SK-N-SH (cell line): ENCODE measurements around the gene NUP37.

Experiments used
- ELF1 ChIP-seq: IDR thresholded peaks from 2 replicates; pipeline ENCODE4 v1.4.0; 2012
- EZH2phosphoT487 ChIP-seq: fragments of 200-600 bp; sonication (generic); IDR thresholded peaks from 2 replicates; pipeline ENCODE4 v1.6.1; 2017; ENCODE audit warnings: low read depth, mixed run types, mild to moderate bottlenecking, antibody characterized with exemption, moderate library complexity, borderline replicate concordance
- RCOR1 ChIP-seq: fragments of 150-350 bp; IDR thresholded peaks from 2 replicates; pipeline ENCODE4 v1.6.1; 2017; ENCODE audit warnings: antibody characterized with exemption, low read length
- TF ChIP-seq, protein P1 (sequence below): fragments of 200-600 bp; sonication (generic); IDR thresholded peaks from 2 replicates; pipeline ENCODE4 v1.6.1; 2017; ENCODE audit warnings: antibody characterized with exemption, mild to moderate bottlenecking, moderate library complexity

DNA sequence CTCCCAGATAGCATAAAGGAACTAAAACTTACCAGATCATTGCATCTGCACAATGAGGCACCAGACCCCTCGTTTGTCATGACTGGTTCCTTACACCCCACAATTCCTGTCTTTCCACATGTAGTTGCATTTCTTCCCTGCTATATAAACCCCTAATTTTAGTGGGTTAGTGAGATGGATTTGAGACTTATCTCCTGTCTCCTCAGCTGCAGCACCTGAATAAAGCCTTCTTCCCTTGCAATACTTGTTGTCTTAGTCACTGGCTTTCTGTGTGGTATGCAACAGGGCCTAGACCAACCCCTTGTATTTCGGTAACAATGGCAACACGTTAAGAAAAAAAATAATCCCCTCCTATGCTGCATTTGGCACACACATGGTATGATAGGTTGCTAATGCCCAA lies 13.0 kb downstream of the NUP37 start:
- TF ChIP-seq EZH2phosphoT487 (no peak), ELF1 (no peak), RCOR1 (no peak)
- TF ChIP-seq, protein P1, sequence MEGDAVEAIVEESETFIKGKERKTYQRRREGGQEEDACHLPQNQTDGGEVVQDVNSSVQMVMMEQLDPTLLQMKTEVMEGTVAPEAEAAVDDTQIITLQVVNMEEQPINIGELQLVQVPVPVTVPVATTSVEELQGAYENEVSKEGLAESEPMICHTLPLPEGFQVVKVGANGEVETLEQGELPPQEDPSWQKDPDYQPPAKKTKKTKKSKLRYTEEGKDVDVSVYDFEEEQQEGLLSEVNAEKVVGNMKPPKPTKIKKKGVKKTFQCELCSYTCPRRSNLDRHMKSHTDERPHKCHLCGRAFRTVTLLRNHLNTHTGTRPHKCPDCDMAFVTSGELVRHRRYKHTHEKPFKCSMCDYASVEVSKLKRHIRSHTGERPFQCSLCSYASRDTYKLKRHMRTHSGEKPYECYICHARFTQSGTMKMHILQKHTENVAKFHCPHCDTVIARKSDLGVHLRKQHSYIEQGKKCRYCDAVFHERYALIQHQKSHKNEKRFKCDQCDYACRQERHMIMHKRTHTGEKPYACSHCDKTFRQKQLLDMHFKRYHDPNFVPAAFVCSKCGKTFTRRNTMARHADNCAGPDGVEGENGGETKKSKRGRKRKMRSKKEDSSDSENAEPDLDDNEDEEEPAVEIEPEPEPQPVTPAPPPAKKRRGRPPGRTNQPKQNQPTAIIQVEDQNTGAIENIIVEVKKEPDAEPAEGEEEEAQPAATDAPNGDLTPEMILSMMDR: no peak
